HG02938 (cell line): ENCODE results near the gene HAGH.
"Not testable (repeated sequence)": the region's sequence is repeated elsewhere in the genome, so short reads cannot be mapped to it uniquely, and the experiment has no call there.

Experiments
- ATAC-seq: cut with Tn5 transposase; IDR thresholded peaks from one replicate; pipeline ENCODE4 v1.9.1; 2021; ENCODE audit warnings: mild to moderate bottlenecking, moderate library complexity; ENCODE audit not compliant: unreplicated experiment

Gene HAGH

DNA sequence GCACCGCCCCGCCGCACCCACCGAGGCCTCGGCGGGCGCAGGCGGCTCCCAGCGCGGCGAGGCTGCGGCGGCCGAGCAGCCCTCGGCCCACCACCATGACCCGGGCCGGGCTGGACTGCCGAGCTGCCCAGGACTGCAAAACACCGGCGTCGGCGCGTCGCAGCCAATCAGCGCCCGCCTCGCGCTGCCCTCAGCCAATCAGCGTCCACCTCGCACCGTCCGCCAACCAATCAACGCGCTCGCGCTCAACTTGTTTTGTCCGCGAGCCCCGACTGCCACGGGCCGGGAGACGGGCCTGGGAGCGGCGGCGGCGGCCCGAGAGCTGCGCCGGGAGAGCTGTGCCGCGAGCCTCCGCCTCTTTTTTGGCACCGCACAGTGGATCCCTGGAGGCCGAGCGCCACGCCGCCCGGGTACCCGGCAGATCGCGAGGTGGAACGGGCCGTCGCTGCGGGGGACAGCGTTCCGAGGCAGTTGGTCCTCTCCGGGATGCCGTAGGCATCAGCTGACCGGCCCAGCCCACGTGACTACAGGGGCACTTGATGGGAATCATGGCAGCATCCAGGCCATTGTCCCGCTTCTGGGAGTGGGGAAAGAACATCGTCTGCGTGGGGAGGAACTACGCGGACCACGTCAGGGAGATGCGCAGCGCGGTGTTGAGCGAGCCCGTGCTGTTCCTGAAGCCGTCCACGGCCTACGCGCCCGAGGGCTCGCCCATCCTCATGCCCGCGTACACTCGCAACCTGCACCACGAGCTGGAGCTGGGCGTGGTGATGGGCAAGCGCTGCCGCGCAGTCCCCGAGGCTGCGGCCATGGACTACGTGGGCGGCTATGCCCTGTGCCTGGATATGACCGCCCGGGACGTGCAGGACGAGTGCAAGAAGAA is at the start of gene HAGH, which contains the start of gene FAHD1:
HAGH (minus strand) TSS at position 135 of the 883 bp plus-strand sequence; CDS start at position 97, 38 bp downstream.
FAHD1 (plus strand) TSS at position 516 of the 883 bp plus-strand sequence; CDS start at position 549, 33 bp downstream.
- ATAC-seq = peak; percentile 86

DNA sequence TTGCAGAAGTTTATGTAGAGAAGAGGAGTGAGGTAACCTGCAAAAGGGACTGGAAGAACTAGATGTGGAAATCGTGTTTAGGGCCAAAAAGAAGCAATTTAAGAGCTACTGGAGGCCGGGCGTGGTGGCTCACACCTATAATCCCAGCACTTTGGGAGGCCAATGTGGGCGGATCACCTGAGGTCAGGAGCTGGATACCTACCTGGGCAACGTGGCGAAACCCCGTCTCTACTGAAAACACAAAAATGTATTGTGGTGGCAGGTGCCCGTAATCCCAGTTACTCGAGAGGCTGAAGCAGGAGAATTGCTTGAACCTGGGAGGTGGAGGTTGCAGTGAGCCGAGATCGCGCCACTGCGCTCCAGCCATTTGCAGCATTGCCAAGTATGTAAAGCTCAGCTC is 49.4 kb upstream of the HAGH start:
- ATAC-seq = not testable (repeated sequence)

DNA sequence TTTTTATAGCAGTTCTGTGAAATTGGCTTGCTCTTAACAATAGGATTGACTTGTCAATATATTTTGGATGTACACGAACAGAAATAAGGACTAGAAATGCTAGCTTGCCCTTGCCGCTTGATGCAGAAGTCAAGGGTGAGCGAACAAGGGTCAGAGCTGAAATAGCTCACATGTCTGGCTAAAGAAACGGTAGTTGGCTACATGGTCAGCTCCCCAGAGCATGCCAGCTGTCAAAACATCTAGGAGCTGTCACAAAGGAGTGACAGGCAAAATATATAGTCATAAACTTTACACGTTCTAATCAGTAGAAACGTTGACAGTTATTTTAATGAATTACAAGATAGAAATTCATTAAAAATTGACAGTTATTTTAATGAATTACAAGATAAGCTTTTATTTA is 48.2 kb upstream of the HAGH start:
- no peak for ATAC-seq

DNA sequence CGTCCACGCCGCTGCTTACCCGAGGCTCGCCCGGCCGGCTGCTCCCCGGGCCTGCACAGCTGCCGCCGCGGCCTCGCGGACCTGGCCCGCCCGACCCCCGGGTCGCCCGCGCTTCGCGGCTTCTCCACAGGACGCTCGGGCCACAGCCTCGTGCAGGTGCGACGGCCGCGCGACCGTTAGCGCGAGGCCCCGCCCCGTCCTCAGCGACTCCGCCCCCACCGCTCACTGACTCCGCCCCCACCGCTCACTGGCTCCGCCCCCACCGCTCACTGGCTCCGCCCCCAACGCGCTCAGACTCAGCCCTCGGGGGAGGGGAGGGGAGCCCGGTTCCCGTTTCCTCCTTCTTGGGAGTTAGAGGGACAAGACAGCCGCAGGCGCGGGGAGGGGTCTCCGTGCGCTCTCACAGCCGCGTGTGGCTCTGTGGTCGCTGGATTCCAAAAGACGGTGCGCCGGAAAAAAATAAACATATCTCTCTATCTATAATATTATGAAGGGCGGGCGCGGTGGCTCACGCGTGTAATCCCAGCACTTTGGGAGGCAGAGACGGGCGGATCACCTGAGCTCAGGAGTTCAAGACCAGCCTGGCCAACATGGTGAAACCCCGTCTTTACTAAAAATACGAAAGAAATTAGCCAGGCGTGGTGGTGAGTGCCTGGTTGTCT is 45.5 kb upstream of the HAGH start, which contains the start of gene MEIOB:
MEIOB (minus strand) TSS at position 191 of the 662 bp plus-strand sequence. CDS start 3,989 bp downstream, outside the sequence.
- ATAC-seq = no peak

DNA sequence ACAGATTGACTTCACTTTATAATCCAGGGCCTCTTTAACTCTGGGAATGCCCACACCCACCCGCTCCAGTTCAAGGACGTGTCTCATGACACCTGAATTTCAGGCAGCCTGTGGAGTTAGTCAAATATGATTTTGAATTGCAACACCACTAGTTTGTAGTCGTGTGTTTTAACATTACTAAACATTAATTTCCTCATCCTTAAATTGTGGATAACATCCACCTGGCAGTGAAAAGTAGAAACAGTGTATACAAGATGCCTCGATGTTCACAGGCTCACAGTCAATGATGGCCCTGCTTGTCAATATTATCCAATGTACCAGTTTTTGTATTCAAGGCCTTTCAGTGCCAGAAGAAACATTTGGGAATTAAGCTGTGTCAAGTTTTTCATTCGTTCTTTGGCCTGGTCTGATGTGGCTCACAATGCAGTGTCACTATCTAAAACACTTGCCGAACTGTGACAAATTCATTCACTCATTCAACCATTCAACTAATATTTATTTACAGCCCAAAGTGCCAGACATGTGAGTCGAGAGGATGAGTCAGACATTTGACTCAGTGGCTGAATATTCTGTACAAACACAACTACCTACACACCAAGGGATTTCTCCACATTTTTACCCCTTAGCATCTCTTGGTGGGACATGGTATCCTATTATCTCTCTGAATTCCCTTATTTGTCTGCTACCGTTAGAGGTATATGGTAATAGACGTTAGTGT is 43.9 kb upstream of the HAGH start:
- no peak for ATAC-seq

DNA sequence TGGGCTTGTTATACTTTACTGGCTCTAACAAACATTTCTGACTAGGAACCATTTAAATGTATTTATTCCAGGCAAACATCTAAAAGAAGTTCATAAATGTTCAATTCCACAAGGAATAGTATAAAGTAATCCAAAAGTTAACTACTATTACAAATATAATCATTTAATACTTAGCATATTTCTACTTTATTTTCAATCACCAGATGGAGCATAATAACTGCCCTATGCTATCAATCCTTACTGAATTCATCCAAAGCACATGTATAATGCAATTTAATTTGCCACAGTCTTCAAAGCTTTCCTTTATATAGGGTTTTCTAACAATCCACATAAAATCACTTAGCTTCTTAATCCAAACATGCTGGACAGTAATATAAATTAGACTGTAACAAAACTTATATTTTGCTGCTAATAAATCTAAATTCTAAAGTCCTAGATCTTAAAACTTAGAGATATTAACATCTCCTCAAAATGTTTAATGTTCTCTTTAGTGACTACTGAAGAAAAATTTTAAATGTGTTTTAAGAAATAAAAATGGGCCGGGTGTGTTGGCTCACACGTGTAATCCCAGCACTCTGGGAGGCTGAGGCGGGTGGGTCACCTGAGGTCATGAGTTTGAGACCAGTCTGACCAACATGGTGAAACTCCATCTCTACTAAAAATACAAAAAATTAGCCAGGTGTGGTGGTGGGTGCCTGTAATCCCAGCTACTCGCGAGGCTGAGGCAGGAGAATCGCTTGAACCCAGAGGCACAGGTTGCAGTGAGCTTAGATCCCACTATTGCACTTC is 39.5 kb upstream of the HAGH start:
- no peak for ATAC-seq

DNA sequence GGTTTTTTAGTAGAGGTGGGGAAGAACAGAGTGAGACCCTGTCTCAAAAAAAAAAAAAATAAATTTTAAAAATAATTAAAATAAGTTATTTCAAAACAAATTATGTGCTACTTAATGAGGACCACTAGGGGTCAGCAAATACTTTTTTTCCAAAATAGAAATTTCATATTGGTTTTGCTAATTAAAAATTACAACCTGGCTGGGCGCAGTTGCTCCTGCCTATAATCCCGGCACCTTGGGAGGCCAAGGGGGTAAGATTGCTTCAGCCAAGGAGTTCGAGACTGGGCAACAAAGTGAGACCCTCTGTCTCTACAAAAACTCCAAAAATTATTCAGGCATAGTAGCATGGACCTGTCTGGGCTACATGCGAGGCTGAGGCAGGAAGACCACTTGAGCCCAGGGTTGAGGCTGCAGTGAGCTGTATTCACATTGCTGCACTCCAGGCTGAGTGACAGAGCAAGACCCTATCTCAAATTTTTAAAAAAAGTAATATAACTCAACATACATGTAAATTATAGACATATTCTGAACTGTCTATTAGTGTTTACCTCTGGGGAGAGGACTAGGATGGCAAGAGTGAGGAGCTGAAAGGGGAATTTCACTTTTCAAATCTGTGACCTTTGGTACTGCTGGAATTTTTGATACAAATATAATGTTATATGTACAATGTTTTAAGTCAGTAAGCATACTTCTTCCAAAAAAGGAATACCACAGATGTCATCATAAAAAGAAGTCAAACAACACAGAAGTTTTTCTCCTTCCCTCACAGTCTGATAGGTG is 37.2 kb upstream of the HAGH start:
- ATAC-seq = no peak

DNA sequence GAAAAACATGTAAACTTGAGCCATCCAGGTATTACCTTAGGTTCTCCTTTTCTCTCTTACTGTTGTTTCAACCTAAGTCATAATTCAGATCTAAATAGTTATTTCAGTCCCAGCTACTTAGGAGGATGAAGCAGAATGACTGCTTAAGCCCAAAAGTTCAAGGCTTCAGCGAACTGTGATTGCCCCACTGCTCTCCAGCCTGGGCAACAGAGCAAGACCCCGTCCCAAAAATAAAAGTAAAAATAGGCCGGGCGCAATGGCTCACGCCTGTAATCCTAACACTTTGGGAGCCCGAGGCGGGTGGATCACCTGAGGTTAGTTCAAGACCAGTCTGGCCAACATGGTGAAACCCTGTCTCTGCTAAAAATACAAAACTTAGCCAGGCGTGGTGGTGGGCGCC is 35.8 kb upstream of the HAGH start:
- ATAC-seq = no peak

DNA sequence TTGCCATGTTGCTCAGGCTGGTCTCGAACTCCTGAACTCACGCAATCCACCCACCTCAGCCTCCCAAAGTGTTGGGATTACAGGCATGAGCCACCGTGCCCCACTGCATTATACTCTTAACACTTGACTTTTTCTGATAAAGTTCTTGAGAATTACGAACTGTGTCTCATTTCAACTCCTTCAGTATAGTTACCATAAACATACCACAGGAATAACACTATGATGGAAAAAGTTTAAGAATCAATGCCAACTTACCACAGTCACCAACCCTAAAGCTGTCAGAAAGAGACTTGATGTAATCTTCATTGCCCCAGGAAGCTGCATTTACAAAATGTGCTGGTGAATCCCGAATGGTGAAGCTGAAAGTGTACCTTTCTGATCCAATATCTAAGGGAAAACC is 35.1 kb upstream of the HAGH start:
- no peak for ATAC-seq

DNA sequence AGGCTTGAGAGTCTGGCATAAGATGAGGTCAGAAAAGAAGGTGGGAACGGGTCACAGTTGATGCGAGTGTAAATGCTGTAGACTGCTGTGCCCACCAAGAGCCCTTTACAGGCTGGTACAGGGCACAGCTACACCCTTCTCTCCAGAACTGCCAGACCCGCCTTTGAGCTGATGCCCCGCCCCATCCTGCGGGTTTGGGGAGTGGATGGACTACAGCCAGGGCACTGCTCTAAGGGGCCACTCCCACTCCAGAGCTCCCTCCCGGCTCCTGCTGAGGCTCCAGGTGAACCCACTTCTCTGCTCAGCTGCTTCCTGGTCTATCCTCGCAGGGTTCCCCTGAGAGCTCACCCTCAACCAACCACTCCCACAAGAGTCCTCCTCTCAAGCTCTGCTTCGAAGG is 33.0 kb upstream of the HAGH start:
- ATAC-seq = no peak

DNA sequence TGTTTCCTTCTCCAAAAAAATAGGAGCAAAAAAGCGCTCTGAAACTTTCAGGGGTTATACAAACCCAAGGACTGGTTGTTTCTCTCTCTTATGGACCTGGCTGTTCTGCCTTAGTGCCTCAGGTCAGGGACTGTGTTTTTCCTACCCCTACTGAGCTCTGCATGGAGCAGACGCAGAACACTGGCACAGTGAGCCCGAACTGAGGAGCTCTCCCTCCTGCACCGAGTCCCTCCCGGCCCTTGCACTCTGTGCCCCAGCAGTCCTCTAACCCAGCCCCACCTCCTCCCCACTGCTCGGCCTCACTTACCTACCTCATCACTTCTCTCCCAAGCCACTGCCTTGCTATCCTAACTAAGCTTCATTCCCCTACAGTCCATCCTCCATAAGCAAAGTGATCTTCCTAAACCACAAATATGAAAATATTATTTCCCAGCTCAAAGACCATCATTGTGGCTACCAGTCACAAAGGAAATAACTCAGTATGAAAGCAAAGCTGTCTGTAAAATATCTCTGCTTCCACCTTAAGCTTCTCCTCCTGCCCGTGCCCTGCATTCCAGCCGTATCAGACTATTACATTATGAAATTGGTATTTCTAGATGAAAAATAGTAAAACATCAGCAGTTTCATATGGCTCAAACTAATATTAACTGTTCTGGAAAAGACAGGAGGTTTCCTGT is 31.7 kb upstream of the HAGH start:
- ATAC-seq = no peak

DNA sequence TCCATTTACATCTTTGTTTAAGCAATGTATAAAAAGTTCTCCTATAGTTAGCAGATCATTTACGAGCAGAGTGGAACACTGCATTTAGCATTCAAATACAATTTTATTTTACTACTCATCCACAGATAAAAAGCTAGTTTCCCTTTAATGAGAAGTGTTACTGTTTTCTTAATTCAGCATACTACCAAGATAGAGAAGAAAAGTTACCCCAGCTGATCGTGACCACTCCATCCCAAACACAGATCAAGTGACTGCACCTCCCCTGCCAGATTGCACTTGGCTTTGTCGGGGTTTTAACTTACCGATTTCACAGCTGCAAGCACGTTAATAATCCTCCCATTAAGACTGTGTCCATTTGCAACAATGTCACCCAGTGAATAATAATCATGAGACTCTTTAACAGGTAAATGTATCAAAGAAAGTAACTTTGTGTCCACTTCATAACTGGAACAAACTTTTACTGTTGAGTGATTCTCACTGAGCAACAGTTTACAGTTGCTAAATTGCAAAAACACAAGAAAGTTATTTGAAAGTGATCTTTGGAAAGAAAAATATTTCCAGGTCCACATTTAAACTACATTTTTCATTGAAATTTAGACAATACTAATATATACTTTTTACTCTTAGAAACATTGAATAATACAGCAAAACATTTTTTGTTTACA is 30.9 kb upstream of the HAGH start:
- ATAC-seq = no peak

DNA sequence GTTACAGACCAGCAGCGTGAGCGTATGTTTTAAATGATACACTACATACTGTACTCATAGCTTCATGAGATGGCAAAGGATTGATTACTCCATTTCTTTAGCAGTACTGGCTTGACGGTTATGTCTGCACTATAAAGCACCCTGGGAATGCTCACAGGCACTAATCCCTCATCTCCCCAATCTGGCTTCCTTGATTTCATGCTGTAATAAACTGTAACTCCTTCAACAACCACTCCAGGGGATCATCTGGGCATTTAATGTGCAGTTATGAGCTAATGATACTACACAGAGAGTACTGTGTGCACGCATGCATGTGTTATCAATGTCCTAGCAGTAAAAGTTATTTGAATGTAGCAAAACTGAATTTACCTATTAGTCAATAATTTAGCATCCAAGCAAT is 25.2 kb upstream of the HAGH start:
- ATAC-seq = no peak

DNA sequence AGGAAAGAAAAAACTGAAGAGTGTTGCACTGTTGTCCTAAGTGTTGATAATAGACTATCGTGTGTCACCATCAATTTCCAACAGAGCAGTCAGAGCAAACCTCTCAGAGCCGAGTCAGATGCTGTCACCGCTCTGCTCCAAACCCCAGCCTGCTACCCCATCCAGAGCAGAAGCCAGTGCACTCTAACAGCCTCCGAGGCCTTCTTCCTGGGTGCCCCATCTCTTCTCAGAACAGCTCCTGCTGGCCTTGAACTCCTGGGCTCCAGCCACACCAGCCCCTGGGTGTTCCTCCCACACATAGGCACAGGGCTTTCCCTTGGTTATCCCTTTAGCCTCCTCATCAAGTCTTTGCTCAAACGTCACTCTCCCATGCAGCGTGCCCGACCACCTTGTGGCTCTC is 24.4 kb upstream of the HAGH start:
- no peak for ATAC-seq

DNA sequence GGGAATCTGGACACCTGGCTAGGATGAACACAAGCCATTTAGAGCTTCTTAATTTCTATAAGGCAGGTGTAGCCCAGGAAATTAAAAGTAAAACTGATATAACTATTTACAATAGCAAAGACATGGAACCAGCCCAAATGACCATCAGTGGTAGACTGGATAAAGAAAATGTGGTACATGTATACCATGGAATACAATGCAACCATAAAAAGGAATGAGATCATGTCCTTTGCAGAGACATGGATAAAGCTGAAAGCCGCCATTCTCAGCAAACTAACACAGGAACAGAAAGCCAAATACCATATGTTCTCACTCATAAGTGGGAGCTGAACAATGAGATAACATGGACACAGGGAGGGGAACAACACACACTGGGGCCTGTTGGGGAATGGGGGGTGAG is 19.8 kb upstream of the HAGH start:
- no peak for ATAC-seq

DNA sequence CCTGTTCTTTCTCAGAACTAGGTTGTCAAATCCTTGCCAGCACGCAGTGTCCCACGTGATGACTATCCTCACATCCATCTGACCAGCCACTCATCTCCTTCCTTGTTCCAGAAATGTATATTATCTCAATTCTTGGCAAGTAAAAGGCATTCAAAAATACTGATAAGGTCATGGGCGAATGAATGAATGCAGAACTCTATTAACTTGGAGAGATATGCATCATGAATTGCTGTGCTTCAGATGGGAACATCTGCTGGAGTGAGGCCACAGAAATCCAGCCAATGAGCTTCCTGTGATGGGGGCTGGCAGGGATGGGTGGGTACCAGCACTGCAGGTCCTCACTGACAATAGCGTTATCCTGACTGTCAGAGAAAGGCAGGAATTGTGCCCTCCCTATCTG is 19.4 kb upstream of the HAGH start:
- no peak for ATAC-seq

DNA sequence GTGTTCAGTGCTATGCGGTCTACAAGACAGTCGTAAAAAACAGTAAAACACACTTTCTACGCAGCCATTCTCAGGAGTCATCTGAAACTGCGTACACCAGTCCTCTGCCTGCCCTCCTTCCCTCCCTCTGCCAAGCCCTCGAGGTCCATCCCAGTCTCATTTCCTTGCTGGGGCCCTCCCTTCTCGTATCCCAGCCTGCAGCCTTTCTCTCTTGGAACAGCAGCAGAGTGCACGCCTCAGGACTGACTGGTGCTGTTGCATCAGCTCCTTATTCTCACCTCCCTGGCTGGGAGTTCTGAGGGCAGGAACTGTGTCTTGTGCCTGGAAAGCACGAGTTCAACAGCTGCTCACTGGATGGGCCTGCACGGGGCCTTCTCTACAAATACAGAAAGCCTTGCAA is 12.9 kb upstream of the HAGH start:
- ATAC-seq = no peak

DNA sequence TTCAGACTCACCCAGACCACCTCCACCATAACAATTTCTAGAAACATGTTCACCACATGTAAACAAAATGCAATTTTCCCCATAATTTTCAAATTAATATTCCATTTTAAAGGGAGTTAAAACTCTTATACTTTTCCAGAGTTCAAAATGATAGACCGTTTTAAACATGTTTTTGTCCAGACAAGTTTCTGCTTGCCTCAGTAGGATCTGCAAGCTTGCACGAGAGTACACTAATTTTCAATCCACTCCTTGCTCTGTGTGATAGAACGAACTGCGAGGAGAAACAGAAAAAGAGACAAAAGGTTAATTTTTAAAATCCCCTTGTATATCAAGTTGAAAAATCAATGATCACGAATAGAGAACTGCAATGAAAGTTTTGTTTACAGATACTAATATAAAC is 7.5 kb upstream of the HAGH start:
- no peak for ATAC-seq
